Measurements from ENCODE around the gene CAMTA2.

Gene CAMTA2

GRCh38 chr17:4974115-4974670, 13.3 kb downstream of the CAMTA2 start:
- no peak for TF ChIP-seq REST (IDR thresholded peaks at IDR 0.05; ENCODE audit: insufficient read depth in 1 of 2, low read depth in 2 of 2, low read length in 2 of 2)
- no peak for TF ChIP-seq TAF1 (IDR thresholded peaks at IDR 0.05; ENCODE audit: borderline replicate concordance, insufficient read depth, low read length)

GRCh38 chr17:4973256-4974114, 14.0 kb downstream of the CAMTA2 start:
- TF ChIP-seq FOXP2 (optimal IDR thresholded peaks at IDR 0.05; ENCODE audit: borderline replicate concordance, extremely low read depth, extremely low read length, insufficient read depth) = no peak
- TF ChIP-seq TAF1 (IDR thresholded peaks at IDR 0.05; ENCODE audit: borderline replicate concordance, insufficient read depth, low read length) = no peak
- no peak for TF ChIP-seq SIN3A (IDR thresholded peaks at IDR 0.05; ENCODE audit: borderline replicate concordance, insufficient read depth, low read length)
- TF ChIP-seq POLR2AphosphoS5 (IDR thresholded peaks at IDR 0.05; ENCODE audit: low read depth, low read length) = no peak; the same call in none of the 2 replicates
- no peak for TF ChIP-seq REST (IDR thresholded peaks at IDR 0.05; ENCODE audit: insufficient read depth in 1 of 2, low read depth in 2 of 2, low read length in 2 of 2)

GRCh38 chr17:4972752-4973151, 14.7 kb downstream of the CAMTA2 start:
- TF ChIP-seq POLR2AphosphoS5 (IDR thresholded peaks at IDR 0.05; ENCODE audit: low read depth, low read length) (no peak; the same call in 1 of the 2 replicates), SIN3A (IDR thresholded peaks at IDR 0.05; ENCODE audit: borderline replicate concordance, insufficient read depth, low read length) (no peak)

GRCh38 chr17:4972322-4972721, 15.2 kb downstream of the CAMTA2 start:
- no peak for TF ChIP-seq SIN3A (IDR thresholded peaks at IDR 0.05; ENCODE audit: borderline replicate concordance, insufficient read depth, low read length)

GRCh38 chr17:4971826-4972225, 15.6 kb downstream of the CAMTA2 start:
- TF ChIP-seq TAF1 (IDR thresholded peaks at IDR 0.05; ENCODE audit: borderline replicate concordance, insufficient read depth, low read length) (no peak), FOXP2 (optimal IDR thresholded peaks at IDR 0.05; ENCODE audit: borderline replicate concordance, extremely low read depth, extremely low read length, insufficient read depth) (no peak), SIN3A (IDR thresholded peaks at IDR 0.05; ENCODE audit: borderline replicate concordance, insufficient read depth, low read length) (no peak), REST (IDR thresholded peaks at IDR 0.05; ENCODE audit: insufficient read depth in 1 of 2, low read depth in 2 of 2, low read length in 2 of 2) (no peak), POLR2AphosphoS5 (IDR thresholded peaks at IDR 0.05; ENCODE audit: low read depth, low read length) (no peak)

GRCh38 chr17:4970273-4970672, 17.2 kb downstream of the CAMTA2 start:
- TF ChIP-seq POLR2AphosphoS5 (IDR thresholded peaks at IDR 0.05; ENCODE audit: low read depth, low read length) = no peak
- no peak for TF ChIP-seq REST (IDR thresholded peaks at IDR 0.05; ENCODE audit: insufficient read depth in 1 of 2, low read depth in 2 of 2, low read length in 2 of 2)
- no peak for TF ChIP-seq SIN3A (IDR thresholded peaks at IDR 0.05; ENCODE audit: borderline replicate concordance, insufficient read depth, low read length)
- no peak for TF ChIP-seq FOXP2 (optimal IDR thresholded peaks at IDR 0.05; ENCODE audit: borderline replicate concordance, extremely low read depth, extremely low read length, insufficient read depth)
- TF ChIP-seq TAF1 (IDR thresholded peaks at IDR 0.05; ENCODE audit: borderline replicate concordance, insufficient read depth, low read length) = no peak
